Parathyroid adenoma (tissue), 2 donors: ENCODE measurements around the gene SLC39A1.
A peak's percentile ranks its signal among the peaks of the same experiment; 100 is the strongest.
"Not testable (repeated sequence)": the region's sequence is repeated elsewhere in the genome, so short reads cannot be mapped to it uniquely, and the experiment has no call there.

Experiments
- H2AFZ ChIP-seq: fragments of 300-600 bp; sonication (generic); one replicate; pipeline ENCODE4 v1.7.0; 2017; ENCODE audit warnings: antibody characterized with exemption, mild to moderate bottlenecking
- H3K27ac ChIP-seq: fragments of 300-600 bp; sonication (generic); one replicate; pipeline ENCODE4 v1.7.0; 2017
- H3K27me3 ChIP-seq: fragments of 300-600 bp; sonication (generic); one replicate; pipeline ENCODE4 v1.7.0; 2017; ENCODE audit warnings: low read length; ENCODE audit not compliant: control insufficient read depth, insufficient read depth
- H3K36me3 ChIP-seq: fragments of 300-600 bp; sonication (generic); one replicate; pipeline ENCODE4 v1.7.0; 2017; ENCODE audit warnings: low read length; ENCODE audit not compliant: control insufficient read depth, insufficient read depth
- H3K4me1 ChIP-seq: fragments of 300-600 bp; sonication (generic); one replicate; pipeline ENCODE4 v1.7.0; 2017; ENCODE audit warnings: control low read depth
- H3K4me2 ChIP-seq: fragments of 300-600 bp; sonication (generic); one replicate; pipeline ENCODE4 v1.7.0; 2017; ENCODE audit warnings: low read length
- H3K4me3 ChIP-seq: fragments of 300-600 bp; sonication (generic); one replicate; pipeline ENCODE4 v1.7.0; 2017; ENCODE audit warnings: low read depth, low read length
- H3K79me2 ChIP-seq: fragments of 300-600 bp; sonication (generic); one replicate; pipeline ENCODE4 v1.7.0; 2017; ENCODE audit warnings: control low read depth
- H3K9ac ChIP-seq: fragments of 300-600 bp; sonication (generic); one replicate; pipeline ENCODE4 v1.7.0; 2017; ENCODE audit warnings: mild to moderate bottlenecking
- H3K9me3 ChIP-seq: fragments of 300-600 bp; sonication (generic); one replicate; pipeline ENCODE4 v1.7.0; 2017; ENCODE audit warnings: low read length; ENCODE audit not compliant: control insufficient read depth
- CTCF ChIP-seq: fragments of 300-600 bp; sonication (generic); IDR thresholded peaks from one replicate; pipeline ENCODE4 v1.7.0; 2017; ENCODE audit warnings: antibody characterized with exemption, mild to moderate bottlenecking
- donor health status: primary hyperparathyroidism.

Gene SLC39A1

GRCh38 chr1:153987621-153988020 is 24.3 kb upstream of the SLC39A1 start:
- Histone ChIP-seq H3K36me3 (peaks cover 2% of the 10 kb centered on the region), H3K27ac (no peak overlapping the region), H3K9me3 (no peaks in the 10 kb centered on the region), H3K4me1 (no peaks in the 10 kb centered on the region), H3K4me2 (no peak overlapping the region), H3K9ac (no peak overlapping the region), H3K27me3 (no peaks in the 10 kb centered on the region), H3K79me2 (peaks cover 3% of the 10 kb centered on the region), H2AFZ (no peak overlapping the region), H3K4me3 (no peak overlapping the region)
- no peak for TF ChIP-seq CTCF

- Histone ChIP-seq H2AFZ (peak within 1 kb of the TSS; percentile 90), H3K9me3 (no peaks in the 10 kb centered on the region), H3K4me3 (peak within 1 kb of the TSS; percentile 61), H3K27me3 (no peaks in the 10 kb centered on the region), H3K4me1 (no peaks in the 10 kb centered on the region), H3K79me2 (peaks cover 3% of the 10 kb centered on the region), H3K27ac (peak within 1 kb of the TSS; percentile 83), H3K36me3 (peaks cover under 1% of the 10 kb centered on the region), H3K4me2 (peak within 1 kb of the TSS; percentile 95), H3K9ac (no peak within 1 kb of the TSS)
- no peak for TF ChIP-seq CTCF
Measured at GRCh38 chr1:153985941-153986761, 22.8 kb upstream of the SLC39A1 start, which contains the start of gene RAB13. TSS of gene RAB13 (minus strand) at chr1:153986339. CDS start at chr1:153986236, 103 bp downstream.

GRCh38 chr1:153985341-153985912 is 22.1 kb upstream of the SLC39A1 start:
- Histone ChIP-seq H3K27ac (peak overlapping the region; percentile 83), H3K4me3 (peak overlapping the region; percentile 61)

GRCh38 chr1:153984123-153984894 is 21.0 kb upstream of the SLC39A1 start:
- no peak overlapping the region for H3K4me2 ChIP-seq
- no peaks in the 10 kb centered on the region for H3K79me2 ChIP-seq
- H3K27ac ChIP-seq = no peak overlapping the region
- no peak overlapping the region for H3K9ac ChIP-seq
- no peaks in the 10 kb centered on the region for H3K9me3 ChIP-seq
- H3K4me3 ChIP-seq = no peak overlapping the region
- no peaks in the 10 kb centered on the region for H3K36me3 ChIP-seq
- no peaks in the 10 kb centered on the region for H3K27me3 ChIP-seq
- H2AFZ ChIP-seq = no peak overlapping the region
- no peak for TF ChIP-seq CTCF
- H3K4me1 ChIP-seq = no peaks in the 10 kb centered on the region

More at GRCh38 chr1:153985341-153985912, 22.1 kb upstream of the SLC39A1 start:
- no peak for TF ChIP-seq CTCF
- H3K9ac ChIP-seq = no peak overlapping the region
- peak overlapping the region; percentile 88 for H3K4me2 ChIP-seq
- no peaks in the 10 kb centered on the region for H3K79me2 ChIP-seq
- no peaks in the 10 kb centered on the region for H3K36me3 ChIP-seq
- no peaks in the 10 kb centered on the region for H3K27me3 ChIP-seq
- peak overlapping the region; percentile 73 for H2AFZ ChIP-seq
- no peaks in the 10 kb centered on the region for H3K4me1 ChIP-seq
- H3K9me3 ChIP-seq = no peaks in the 10 kb centered on the region

GRCh38 chr1:153981735-153982134 is 18.4 kb upstream of the SLC39A1 start:
- H2AFZ ChIP-seq, H3K4me3 ChIP-seq, H3K4me1 ChIP-seq, H3K4me2 ChIP-seq, H3K27me3 ChIP-seq, H3K9ac ChIP-seq, H3K79me2 ChIP-seq, H3K36me3 ChIP-seq, H3K9me3 ChIP-seq, H3K27ac ChIP-seq: not testable (repeated sequence)

GRCh38 chr1:153979091-153979490 is 15.8 kb upstream of the SLC39A1 start:
- H3K27me3 ChIP-seq, H3K9ac ChIP-seq, H3K4me3 ChIP-seq, H2AFZ ChIP-seq, H3K27ac ChIP-seq, H3K79me2 ChIP-seq, H3K9me3 ChIP-seq, H3K4me2 ChIP-seq, H3K36me3 ChIP-seq, H3K4me1 ChIP-seq: not testable (repeated sequence)
